NCI-H774 (cell line): Measurements from ENCODE around the gene CNTN5.

Experiments used
- DNase-seq: peaks from one replicate; lab custom pipeline; 2025; lab: John Stamatoyannopoulos, UW

Gene CNTN5

GRCh38 chr11:99513368-99513767, 492.6 kb downstream of the CNTN5 start:
- no peak for DNase-seq

- no peak for DNase-seq
Observed at GRCh38 chr11:99519095-99519494, 498.3 kb downstream of the CNTN5 start.

- DNase-seq = no peak
Observed at GRCh38 chr11:99522467-99523173, 501.9 kb downstream of the CNTN5 start.

- no peak for DNase-seq
Observed at GRCh38 chr11:99531468-99531867, 510.7 kb downstream of the CNTN5 start.

- no peak for DNase-seq
Observed at GRCh38 chr11:99534812-99535211, 514.1 kb downstream of the CNTN5 start.

- no peak for DNase-seq
Observed at GRCh38 chr11:99535406-99535805, 514.7 kb downstream of the CNTN5 start.

- no peak for DNase-seq
Observed at GRCh38 chr11:99535819-99536218, 515.1 kb downstream of the CNTN5 start.

GRCh38 chr11:99537681-99538080, 516.9 kb downstream of the CNTN5 start:
- no peak for DNase-seq

GRCh38 chr11:99545616-99546015, 524.9 kb downstream of the CNTN5 start:
- DNase-seq = no peak

- DNase-seq = no peak
Observed at GRCh38 chr11:99548264-99548663, 527.5 kb downstream of the CNTN5 start.

- no peak for DNase-seq
Observed at GRCh38 chr11:99554232-99554903, 533.6 kb downstream of the CNTN5 start.

- no peak for DNase-seq
Observed at GRCh38 chr11:99555486-99555885, 534.7 kb downstream of the CNTN5 start.

GRCh38 chr11:99565333-99565732, 544.6 kb downstream of the CNTN5 start:
- no peak for DNase-seq

- no peak for DNase-seq
Observed at GRCh38 chr11:99567334-99567956, 546.7 kb downstream of the CNTN5 start.

GRCh38 chr11:99568808-99569207, 548.1 kb downstream of the CNTN5 start:
- no peak for DNase-seq

- no peak for DNase-seq
Observed at GRCh38 chr11:99571094-99571493, 550.3 kb downstream of the CNTN5 start.

GRCh38 chr11:99584830-99585229, 564.1 kb downstream of the CNTN5 start:
- no peak for DNase-seq

GRCh38 chr11:99585606-99586005, 564.9 kb downstream of the CNTN5 start:
- no peak for DNase-seq

- DNase-seq = no peak
Observed at GRCh38 chr11:99589771-99590170, 569.0 kb downstream of the CNTN5 start.

- no peak for DNase-seq
Observed at GRCh38 chr11:99592266-99592665, 571.5 kb downstream of the CNTN5 start.

- no peak for DNase-seq
Observed at GRCh38 chr11:99593197-99593596, 572.4 kb downstream of the CNTN5 start.

GRCh38 chr11:99601179-99601578, 580.4 kb downstream of the CNTN5 start:
- DNase-seq = no peak

GRCh38 chr11:99614352-99614751, 593.6 kb downstream of the CNTN5 start:
- DNase-seq = no peak
